ENCODE measurements around the gene MRPS25.

Gene MRPS25

DNA sequence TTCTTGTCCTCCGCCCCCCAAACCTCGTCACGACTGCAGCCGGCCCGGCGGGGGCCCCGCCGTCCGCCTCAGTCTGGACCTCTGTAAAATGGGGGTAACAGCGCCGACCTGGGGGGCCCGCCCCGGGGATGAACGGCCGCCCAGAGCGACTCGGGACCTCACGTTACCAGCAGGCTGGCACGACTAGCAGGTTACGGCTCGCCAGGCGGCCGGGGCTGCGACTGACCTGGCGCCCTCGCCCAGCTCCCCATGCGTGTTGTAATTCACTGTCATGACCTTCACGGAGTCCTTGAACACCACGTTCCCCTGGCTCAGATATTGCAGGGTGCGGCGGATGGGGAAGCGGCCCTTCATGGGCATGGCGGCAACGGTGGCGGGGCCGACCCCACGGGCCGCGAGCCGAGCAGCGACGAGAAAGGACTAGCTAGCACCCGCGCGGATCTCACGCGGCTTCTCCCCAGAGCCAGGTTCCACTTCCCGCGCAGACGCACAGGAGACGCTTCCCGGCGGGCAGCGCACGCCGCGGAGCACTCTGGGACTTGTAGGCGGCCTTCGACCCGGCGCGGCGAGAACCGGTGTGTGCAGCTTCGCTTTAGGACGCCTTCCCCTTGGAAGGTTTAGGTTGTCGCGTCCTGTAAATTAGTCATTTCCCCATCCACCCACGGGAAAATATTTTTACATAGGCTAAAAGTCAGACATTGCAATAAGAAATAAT lies at the start of gene MRPS25:
TSS of gene MRPS25 (minus strand) at position 481 of the 715 bp plus-strand sequence. CDS start at position 360, 121 bp downstream.
- DNase-seq (ENCODE audit: low read depth, low spot score): peak; percentile 98

DNA sequence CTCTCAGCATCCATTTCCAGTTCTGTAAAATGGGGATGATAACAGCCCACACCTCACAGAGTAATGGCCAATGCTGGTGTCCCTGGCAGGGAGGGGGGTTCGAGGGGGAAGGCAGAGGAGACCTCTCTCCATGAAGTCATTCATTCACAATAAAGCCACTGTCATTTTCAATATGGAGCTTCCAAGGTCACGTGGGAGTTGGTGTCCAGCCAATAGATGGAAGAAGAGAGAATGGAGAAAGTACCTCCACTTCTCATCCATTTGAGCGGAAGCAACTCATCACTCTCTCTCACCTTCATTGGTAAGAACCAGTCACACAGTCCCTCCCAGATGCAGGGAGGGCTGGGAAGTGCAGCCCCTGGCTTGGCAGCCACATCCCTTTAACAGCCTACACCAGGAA lies 48.8 kb upstream of the MRPS25 start:
- DNase-seq (ENCODE audit: low read depth, low spot score): no peak

DNA sequence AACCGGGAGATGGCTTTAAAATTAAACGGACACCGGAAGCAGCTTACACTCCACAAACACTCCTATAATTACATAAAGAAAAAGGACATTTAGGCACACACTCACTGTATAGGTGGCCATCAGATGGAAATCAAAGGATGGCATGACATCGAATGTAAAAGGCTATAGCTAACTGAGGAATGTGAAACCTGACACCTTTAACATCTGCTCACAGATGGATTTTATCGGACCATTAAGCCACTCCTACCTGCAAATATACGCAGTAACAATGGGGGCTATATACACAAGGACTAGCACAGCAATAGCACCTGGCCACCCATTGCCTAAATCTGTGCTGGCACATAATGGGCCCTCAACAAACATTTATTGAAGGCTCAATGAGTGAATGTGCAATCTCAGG lies 48.4 kb upstream of the MRPS25 start:
- DNase-seq (ENCODE audit: low read depth, low spot score): no peak

DNA sequence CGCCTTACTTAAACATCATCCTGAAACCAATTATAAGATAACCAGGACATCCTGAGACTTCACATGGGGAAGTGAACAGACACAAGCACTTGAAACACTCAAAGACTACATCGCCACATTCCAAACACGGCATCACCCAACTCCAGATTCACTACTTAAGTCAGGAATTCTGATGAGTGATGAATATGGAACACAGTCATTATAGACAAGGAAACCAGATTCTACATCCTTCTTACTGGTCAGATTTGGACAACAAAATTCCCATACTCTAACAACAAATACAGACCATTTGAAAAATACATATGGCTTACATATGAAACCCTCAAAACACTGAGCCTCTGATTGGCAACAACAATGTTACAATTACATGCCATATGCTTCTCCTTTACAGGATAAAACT lies 46.9 kb upstream of the MRPS25 start:
- DNase-seq (ENCODE audit: low read depth, low spot score): no peak

DNA sequence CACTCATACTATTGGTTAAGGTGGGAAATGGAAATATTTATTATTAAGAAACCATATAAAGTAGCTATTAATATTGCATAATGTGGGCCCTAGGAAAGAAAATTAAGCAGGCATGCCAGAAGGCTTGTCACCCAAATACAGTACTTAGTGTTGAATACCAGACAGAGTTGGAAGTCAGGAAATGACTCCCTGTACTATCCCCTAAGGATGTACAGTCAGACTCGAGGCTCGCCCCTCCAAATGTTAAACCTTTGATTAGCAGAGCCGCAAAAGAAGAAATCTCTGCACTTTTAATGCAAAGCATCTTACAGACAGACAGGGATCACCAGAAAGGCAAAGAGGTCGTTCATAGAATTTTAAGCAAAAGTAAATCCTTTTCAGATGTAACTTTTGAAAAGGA lies 45.1 kb upstream of the MRPS25 start:
- DNase-seq (ENCODE audit: low read depth, low spot score): no peak

DNA sequence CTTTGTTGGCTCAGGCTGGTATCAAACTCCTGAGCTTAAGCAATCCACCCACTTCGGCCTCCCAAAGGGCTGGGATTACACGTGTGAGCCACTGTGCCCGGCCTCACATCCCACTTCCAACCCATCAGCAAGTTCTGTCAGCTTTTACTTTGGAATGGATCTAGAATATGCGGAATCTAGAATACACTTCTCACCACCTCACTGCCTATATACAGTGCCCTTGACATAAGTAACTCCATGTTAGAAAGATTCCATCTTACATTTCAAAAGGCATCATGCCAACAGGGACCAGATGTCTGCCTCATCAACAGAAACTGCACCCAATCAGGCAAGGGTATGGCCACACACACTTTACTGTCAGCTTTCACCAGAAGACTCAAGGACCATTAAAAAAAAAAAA lies 43.8 kb upstream of the MRPS25 start:
- DNase-seq (ENCODE audit: low read depth, low spot score): no peak

DNA sequence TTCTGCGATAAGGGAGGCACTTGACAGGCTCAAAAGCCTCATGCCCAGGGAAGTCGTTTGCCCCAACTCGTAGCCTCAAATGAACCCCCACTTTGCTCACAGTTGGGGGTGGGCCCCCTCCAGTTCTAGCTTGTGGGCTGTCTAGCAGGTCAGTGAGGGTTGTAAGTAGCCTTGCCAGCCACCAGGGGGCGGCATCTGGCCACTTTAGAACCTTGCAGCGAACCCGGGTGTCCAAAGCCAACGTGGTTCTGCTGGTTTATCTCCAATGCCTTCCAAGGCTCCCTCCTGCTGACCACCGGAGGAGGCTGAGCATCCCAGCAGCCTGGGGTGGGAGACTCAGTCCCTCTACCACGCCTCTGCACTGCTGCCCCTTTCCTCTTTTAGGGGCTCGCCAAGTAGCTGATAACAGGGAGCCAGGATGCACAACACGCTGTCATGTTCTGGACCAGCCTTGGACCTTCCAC lies 43.0 kb upstream of the MRPS25 start:
- peak; percentile 79 for DNase-seq (ENCODE audit: low read depth, low spot score)

DNA sequence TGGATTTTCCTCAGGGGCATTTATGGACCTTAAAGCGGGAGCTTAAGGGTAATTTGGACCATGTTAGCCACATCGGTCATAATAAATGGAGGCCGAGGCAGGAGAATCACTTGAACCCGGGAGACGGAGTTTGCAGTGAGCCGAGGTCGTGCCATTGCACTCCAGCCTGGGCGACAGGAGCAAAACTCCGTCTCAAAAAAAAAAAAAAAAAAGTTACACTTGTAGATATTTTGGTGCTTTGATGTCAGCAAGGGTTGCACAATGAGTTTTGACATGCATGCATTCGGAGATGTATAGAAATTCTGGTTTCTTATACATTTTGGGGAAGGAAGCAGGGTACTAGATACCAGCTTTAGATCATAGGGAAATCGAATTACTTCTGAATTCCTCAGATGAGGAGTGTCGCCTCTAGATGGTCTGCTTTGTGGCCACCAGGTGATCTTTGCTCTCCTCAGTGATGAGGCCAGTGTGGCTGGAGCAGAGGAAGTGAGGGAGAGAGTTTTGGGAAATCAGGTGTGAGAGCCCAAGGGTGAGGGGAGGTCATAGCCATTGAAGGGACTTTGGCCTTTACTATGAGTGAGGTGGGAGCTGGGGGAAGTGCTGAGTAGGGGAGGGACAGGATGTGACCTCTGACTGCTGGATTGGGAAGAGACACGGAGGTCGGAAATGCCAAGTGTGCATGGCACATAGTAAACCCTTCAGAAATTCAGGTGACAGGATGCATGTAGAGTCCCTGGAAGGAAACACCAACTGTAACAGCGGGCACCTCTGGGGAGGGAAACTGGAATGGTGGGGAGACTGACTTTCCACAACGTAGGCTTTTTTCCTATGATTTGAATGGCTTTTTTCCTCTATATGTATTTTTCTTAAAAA lies 42.2 kb upstream of the MRPS25 start:
- no peak for DNase-seq (ENCODE audit: low read depth, low spot score)

DNA sequence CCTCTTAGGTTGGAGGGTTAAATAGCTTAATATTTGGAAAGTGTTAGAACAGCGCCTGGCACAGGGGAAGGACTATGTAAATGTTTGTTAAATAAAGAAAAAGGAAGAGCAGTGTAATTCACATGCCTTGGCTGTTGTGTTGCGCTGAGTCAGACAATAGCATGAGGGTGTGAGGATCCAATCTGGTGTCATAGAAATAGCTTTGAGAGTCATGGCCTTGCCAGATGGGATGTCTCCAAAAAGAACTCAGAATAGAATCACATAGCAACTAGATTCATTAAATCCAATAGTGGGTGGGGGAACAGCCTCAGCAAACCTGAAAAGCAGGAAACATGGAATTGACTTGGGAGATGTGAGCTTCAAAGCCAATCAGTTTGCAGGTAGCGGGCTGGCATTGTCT lies 37.7 kb upstream of the MRPS25 start:
- no peak for DNase-seq (ENCODE audit: low read depth, low spot score)

DNA sequence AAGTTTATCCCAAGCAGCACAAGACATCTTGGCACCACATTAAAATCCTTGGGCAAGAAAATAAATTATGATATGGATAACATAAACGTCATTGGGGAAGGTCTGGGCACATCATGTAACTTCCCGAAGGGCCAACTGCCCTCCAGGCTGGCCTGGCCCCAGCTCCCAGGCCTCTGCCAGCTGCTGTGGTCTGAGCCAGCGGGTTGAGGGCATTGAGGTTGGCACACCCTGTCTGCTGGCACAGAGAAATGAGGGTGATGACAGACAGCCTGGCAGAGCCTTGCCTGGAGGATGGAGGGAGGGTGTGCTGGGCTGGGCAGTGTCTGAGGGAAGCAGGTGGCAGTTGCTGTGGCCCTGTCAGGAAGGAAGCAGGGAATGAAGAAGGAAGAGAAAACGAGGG lies 37.1 kb upstream of the MRPS25 start:
- no peak for DNase-seq (ENCODE audit: low read depth, low spot score)

DNA sequence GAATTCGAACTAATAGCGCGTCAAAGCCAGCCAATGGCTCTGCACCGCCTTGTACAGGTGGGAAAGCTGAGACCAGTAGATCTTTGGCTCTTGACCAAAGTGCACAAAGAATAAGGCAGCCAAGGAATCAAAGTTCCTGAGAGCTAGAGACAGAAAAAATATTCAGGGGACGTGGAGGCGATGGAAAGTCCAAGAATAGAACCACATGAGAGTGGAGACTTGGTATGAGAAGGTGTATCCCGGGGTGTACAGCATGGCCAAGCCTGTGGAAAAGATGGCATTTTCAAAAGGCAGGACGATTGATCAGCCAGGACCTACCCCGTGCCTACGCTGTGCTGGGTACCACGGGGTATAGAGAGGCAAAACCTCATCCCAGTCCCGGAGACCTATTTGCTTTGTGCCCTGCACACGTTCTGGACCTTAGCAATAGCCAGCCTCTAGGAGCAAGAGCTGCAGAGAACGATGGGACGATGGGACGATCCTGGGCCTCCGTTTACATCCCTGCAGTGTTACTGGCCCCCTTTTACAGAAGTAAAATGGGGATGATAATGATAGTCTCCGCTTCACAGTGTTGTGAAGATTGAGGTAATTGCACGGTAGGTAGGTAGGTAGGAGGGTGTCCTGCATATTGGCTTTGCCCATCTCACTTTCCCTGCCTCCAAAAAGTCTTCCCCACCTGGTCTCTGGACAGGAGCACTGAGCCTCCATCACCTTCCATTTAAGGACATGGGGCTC lies 34.4 kb upstream of the MRPS25 start:
- no peak for DNase-seq (ENCODE audit: low read depth, low spot score)

DNA sequence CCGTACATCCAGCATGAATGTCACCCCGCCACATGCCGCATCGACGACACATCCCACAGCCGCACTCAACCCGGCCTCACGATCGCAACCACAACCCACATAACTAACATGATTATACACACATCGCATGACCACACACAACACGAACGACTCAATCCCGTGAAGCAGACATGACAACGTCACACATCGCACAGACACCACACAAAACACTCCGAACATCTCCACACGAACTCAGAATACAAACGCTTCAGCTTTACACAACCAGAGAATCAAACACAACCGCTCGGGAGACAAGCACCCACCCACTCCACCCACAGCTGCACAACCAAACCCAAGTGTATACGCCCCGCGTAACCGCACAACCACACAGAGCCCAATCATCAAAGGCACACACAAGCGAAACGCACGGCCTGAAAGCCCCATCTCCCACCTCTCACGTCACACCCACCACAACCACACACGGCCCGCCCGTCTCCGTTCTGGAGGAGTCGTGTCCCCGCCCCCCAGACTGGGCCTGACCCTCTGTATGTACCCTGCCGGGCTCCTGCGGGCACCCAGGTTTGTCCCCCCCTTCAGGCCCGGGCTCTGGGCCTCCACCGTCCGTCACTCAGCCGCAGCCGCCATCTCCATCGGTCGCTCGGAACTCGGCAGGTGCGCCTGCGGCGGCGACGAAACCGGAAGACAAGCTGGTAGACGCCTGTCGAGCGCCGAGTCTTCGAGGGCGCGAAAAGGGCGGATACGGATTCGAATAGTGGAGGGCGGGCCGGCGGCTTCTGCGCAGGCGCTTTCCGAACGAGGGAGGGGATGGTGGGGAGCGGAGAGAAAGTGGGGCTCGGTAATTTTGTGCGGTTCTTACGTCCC lies 33.6 kb upstream of the MRPS25 start, which contains the start of gene RBSN:
TSS of gene RBSN (minus strand) at position 646 of the 861 bp plus-strand sequence. CDS start 3,028 bp downstream, outside the sequence.
- peak; percentile 98 for DNase-seq (ENCODE audit: low read depth, low spot score)

DNA sequence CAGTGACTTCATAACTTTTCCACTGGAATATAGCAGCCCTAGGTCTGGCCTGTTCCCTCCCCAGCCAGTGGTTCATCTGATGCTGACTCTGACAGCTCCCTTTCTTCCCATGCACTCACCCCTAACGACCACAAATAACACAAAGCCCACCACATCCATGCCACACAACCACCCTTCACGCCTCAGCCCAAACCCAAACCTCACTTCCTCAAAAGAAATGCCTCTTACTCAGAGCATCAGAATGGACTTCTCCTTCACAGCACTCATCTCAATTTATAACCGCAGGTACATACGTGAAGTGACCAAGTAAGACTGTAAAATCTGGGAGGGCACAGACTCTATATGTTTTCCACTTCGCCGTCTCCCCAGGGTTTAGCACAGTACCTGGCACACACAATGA lies 32.8 kb upstream of the MRPS25 start:
- peak; percentile 67 for DNase-seq (ENCODE audit: low read depth, low spot score)

DNA sequence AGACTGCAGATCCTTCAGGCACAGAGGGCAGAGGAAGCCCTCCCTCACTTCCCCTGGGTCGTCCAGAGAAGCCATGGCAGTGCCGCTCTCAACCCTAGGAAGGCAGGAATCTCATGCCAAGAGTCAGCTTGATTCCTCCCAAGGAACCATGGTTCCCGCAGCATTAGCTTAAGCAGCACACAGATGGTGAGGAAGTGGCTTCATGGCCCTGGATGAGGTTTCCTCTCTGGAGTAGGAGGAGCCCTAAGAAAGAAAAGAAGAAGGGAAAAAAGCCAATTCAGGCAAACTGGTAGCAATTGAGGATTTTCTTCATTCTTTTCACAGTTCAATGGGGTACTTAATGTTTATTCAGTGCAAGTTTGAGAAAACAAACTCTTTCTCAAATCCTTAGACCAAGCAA lies 30.9 kb upstream of the MRPS25 start:
- DNase-seq (ENCODE audit: low read depth, low spot score): no peak

DNA sequence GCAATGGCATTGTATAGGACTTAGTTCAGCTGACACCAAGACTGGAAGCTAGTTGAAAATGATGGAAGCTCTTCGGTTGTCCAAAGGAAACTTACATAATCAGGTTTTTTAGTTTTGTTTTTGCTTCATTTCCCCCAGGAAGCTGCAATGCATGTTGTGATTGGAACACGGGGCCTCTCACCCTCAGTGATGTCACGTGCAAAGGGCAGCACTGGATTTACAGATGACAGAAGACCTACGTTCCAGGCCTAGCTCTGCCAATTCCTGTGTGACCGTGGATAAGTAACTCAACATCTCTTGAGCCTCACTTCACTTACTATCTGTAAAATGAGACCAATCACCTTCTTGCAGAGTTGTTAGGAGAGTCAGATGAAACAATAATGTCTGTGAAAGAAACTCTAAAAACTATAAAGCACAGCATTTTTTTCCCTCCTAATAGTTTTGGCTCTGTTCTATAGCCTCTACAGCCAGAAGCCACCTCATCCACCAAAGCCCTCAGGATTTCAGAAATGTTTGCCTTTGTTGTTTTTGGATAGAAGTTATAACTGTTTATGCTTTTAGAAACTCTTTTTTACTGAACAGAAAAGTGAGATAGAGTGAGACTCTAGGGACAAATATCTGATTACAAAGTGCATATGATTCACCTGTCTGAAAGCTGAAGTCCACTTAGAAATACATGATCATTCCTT lies 29.2 kb upstream of the MRPS25 start:
- peak; percentile 26 for DNase-seq (ENCODE audit: low read depth, low spot score)

DNA sequence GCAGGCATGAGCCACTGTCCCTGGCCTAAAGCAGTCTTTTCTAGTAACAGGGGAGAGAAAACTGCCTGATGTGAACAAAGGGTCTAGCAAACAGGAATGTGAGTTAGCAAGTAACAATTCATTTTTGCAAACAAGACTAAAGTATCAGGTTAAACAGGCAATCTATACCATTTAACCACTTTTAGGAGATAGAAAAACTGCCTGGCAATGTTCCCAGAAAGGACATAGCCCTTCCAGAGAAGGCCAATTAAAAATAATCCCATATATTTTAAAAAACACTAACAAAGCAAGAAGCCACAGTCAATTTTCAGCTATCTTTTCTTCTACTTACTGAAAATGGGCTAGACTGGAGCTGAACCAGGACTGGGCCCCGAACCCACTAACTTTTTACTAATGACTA lies 27.6 kb upstream of the MRPS25 start:
- DNase-seq (ENCODE audit: low read depth, low spot score): no peak

DNA sequence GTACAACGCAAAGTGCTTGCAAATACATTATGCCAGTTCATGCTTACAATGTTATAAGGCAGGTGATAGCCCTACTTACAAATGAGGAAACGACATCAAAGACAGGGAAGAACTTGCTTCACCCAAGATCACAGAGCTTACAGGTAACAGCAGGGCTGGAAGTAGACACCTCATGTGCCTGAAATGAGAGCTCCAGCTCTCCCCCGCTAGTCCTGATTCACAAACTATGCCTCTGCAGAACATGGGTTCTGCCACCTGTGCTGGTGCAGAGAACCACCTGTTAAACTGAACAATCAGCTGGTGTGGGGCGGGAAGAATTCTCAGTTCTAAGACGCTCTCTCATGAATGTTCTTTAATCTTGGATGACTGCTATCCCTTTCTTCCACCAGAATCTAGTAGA lies 26.5 kb upstream of the MRPS25 start:
- no peak for DNase-seq (ENCODE audit: low read depth, low spot score)

DNA sequence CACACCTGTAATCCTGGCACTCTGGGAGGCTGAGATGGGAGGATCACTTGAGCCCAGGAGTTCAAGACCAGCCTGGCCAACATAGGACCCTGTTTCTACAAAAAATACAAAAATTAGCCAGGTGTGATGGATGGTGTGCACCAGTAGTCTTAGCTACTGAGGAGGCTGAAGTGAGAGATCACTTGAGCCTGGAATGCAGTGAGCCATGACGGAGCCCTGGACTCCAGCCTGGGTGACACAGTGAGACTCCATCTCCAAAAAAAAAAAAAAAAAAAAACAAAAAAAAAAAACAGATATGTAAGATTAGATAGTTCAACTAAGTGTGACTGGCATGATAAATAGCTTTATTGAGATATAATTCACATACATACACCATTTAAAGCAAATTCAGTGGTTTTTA lies 24.1 kb upstream of the MRPS25 start:
- DNase-seq (ENCODE audit: low read depth, low spot score): no peak

DNA sequence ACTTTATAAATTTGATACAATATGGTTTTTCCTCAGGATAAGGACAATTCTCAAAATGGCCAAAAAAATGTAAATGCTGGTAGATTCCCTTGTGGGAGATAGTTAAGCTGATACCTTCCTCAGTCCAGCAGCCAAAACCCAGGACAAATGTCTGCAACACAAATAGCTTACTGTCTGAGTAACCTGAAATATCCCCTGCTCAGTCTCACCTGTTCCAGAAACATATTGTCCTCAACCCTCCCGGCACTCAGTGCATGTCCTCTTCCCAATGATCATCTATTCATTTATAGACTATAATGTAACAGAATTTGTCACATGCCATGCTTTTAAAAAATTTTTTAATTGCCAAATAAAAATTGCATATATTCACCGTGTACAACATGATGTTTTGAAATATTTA lies 21.6 kb upstream of the MRPS25 start:
- DNase-seq (ENCODE audit: low read depth, low spot score): no peak

DNA sequence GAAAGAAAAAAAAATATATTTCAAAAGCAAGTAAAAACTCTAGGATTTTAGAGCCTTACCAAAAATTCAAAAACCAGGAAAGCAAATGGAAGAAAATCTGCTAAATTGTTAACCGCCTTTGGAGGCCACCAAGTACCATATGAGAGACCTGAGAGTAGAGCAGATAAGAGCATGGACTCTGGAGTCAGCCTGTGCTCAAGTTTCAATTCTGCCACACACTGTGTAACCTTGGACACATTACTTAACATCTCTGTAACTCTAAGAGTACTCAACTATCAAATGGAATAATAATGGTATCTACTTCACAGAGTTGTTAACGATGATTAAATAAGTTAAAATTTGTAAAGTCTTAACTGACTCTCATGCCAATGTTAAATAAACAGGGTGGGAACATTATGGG lies 21.1 kb upstream of the MRPS25 start:
- no peak for DNase-seq (ENCODE audit: low read depth, low spot score)

DNA sequence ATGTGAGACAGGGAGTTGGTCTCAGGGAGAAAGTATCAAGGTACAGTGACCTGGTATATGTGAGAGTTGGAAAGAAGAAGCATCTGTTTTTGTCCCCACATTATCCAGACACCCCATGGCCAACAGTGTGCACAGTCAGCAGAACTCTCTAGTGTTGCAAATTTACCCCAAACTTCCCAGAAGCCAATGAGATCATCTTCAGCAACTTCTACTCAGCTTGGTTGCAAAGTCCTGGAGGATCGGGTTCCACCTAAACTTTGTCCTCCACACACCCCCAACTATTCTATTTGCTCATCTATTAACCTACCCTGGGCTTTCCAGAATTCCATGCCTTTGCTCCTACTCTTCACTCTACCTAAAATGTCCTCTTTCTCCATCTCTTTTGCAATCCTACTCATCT lies 18.1 kb upstream of the MRPS25 start:
- no peak for DNase-seq (ENCODE audit: low read depth, low spot score)
